Liver (tissue), 2 donors: ENCODE results near the gene WWOX.

ENCODE experiments used
- TF ChIP-seq, protein P1 (sequence below): IDR thresholded peaks from 2 replicates; pipeline ENCODE4 v1.6.1; 2016; ENCODE audit warnings: antibody characterized with exemption, mild to moderate bottlenecking
- TF ChIP-seq, protein P2 (sequence below): fragments of 150-350 bp; IDR thresholded peaks from 2 replicates; pipeline ENCODE4 v1.5.1; 2017; ENCODE audit warnings: improper control_type of control experiment, low read depth, low read length; ENCODE audit not compliant: missing input control
- TF ChIP-seq, protein P3 (sequence below): IDR thresholded peaks from 2 replicates; pipeline ENCODE4 v1.6.1; 2016; ENCODE audit warnings: antibody characterized with exemption
- donor health status: healthy.

DNA sequence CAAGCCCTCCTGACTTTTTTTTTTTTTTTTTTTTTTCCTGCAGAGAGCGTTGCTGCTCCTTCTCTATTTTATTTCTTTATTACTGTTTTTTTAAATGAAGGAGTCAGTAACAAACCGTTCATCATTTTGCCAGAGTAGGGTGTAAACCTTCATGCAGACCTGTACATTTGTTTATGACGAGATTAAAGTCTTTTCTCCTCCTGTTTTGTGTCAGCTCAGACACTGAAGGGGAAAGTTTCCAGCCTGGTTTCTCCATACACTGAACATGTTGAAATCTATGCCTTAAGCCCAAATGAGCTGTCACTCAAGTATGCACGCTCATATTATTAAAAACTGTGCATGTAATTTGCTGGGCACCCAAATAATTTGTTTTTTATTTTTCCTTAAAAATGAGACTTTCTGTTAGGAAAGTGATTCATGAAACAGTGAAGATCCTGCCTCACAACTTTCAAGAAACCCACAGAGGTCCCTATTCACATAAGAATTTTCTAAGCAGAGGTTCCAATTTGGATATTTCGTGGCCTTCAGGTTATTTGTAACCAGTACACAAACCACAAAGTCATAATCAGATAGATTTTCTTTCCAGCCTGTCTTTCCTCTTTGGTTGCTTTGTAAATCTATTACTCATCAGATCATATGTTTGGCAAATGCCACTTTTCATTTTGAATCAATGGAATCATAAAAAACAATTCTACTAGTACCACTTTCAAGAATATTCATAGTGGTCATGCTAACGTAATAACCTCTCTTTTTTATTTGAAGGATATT lies 800.8 kb downstream of the WWOX start:
- TF ChIP-seq, protein P1, sequence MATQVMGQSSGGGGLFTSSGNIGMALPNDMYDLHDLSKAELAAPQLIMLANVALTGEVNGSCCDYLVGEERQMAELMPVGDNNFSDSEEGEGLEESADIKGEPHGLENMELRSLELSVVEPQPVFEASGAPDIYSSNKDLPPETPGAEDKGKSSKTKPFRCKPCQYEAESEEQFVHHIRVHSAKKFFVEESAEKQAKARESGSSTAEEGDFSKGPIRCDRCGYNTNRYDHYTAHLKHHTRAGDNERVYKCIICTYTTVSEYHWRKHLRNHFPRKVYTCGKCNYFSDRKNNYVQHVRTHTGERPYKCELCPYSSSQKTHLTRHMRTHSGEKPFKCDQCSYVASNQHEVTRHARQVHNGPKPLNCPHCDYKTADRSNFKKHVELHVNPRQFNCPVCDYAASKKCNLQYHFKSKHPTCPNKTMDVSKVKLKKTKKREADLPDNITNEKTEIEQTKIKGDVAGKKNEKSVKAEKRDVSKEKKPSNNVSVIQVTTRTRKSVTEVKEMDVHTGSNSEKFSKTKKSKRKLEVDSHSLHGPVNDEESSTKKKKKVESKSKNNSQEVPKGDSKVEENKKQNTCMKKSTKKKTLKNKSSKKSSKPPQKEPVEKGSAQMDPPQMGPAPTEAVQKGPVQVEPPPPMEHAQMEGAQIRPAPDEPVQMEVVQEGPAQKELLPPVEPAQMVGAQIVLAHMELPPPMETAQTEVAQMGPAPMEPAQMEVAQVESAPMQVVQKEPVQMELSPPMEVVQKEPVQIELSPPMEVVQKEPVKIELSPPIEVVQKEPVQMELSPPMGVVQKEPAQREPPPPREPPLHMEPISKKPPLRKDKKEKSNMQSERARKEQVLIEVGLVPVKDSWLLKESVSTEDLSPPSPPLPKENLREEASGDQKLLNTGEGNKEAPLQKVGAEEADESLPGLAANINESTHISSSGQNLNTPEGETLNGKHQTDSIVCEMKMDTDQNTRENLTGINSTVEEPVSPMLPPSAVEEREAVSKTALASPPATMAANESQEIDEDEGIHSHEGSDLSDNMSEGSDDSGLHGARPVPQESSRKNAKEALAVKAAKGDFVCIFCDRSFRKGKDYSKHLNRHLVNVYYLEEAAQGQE: no peak
- TF ChIP-seq, protein P2, sequence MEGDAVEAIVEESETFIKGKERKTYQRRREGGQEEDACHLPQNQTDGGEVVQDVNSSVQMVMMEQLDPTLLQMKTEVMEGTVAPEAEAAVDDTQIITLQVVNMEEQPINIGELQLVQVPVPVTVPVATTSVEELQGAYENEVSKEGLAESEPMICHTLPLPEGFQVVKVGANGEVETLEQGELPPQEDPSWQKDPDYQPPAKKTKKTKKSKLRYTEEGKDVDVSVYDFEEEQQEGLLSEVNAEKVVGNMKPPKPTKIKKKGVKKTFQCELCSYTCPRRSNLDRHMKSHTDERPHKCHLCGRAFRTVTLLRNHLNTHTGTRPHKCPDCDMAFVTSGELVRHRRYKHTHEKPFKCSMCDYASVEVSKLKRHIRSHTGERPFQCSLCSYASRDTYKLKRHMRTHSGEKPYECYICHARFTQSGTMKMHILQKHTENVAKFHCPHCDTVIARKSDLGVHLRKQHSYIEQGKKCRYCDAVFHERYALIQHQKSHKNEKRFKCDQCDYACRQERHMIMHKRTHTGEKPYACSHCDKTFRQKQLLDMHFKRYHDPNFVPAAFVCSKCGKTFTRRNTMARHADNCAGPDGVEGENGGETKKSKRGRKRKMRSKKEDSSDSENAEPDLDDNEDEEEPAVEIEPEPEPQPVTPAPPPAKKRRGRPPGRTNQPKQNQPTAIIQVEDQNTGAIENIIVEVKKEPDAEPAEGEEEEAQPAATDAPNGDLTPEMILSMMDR: no peak
- TF ChIP-seq, protein P3, sequence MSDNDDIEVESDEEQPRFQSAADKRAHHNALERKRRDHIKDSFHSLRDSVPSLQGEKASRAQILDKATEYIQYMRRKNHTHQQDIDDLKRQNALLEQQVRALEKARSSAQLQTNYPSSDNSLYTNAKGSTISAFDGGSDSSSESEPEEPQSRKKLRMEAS: no peak
